CD8-positive, alpha-beta memory T cell (primary cell): ENCODE measurements around the gene FN1. TPM values are rescaled to one million over a fixed set of nuclear protein-coding genes. Genes with fewer than 3 reads are reported as not detected.

Experiments used
- CTCF ChIA-PET: fragments of 350-600 bp; sonication (Branson Sonifier 250); formaldehyde crosslinking; loops from one replicate; lab custom pipeline; 2021; ENCODE audit warnings: antibody characterized with exemption; lab: Charles Lee
- POLR2A ChIA-PET: fragments of 350-600 bp; sonication (Branson Sonifier 250); formaldehyde crosslinking; loops from one replicate; lab custom pipeline; 2021; ENCODE audit warnings: antibody characterized with exemption; lab: Charles Lee
- DNase-seq, 5 donors: peaks; one replicate each; pipeline versions ENCODE4 v3.0.0 to v3.0.0-alpha.2; 2020 to 2022; ENCODE audit warnings: mixed read lengths in 1 of 5
- H3K27ac ChIP-seq: one replicate; pipeline ENCODE4 v1.7.0; 2013; ENCODE audit warnings: low read depth, mild to moderate bottlenecking, low read length, moderate library complexity
- H3K27me3 ChIP-seq: 2 replicates; pipeline ENCODE4 v1.7.0; 2013; ENCODE audit warnings: low read length, mild to moderate bottlenecking; ENCODE audit not compliant: insufficient read depth, poor library complexity, severe bottlenecking
- H3K36me3 ChIP-seq: 2 replicates; pipeline ENCODE4 v1.7.0; 2013; ENCODE audit warnings: mild to moderate bottlenecking, low read length, moderate library complexity; ENCODE audit not compliant: insufficient read depth
- H3K4me1 ChIP-seq: 2 replicates; pipeline ENCODE4 v1.7.0; 2013; ENCODE audit warnings: mild to moderate bottlenecking, low read length, moderate library complexity; ENCODE audit not compliant: insufficient read depth
- H3K4me3 ChIP-seq: 2 replicates; pipeline ENCODE4 v1.7.0; 2013; ENCODE audit warnings: mild to moderate bottlenecking, low read length
- H3K9me3 ChIP-seq: 2 replicates; pipeline ENCODE4 v1.7.0; 2013; ENCODE audit warnings: mild to moderate bottlenecking, low read length
- H3K27ac Mint-ChIP-seq, 8 donors: one replicate each; pipeline ENCODE4 v1.8.0; 2020 to 2021; ENCODE audit warnings: mixed read lengths in 8 of 8, mild to moderate bottlenecking in 6 of 8, inconsistent platforms in 3 of 8, moderate library complexity in 3 of 8
- H3K27me3 Mint-ChIP-seq, 2 donors: one replicate each; pipeline ENCODE4 v1.8.0; 2020 to 2021; ENCODE audit warnings: mixed read lengths in 2 of 2, mild to moderate bottlenecking in 1 of 2, moderate library complexity in 1 of 2
- H3K36me3 Mint-ChIP-seq, 3 donors: one replicate each; pipeline ENCODE4 v1.8.0; 2020 to 2021; ENCODE audit warnings: mixed read lengths in 3 of 3, inconsistent platforms in 1 of 3, mild to moderate bottlenecking in 1 of 3
- H3K4me1 Mint-ChIP-seq, 3 donors: one replicate each; pipeline ENCODE4 v1.8.0; 2020 to 2021; ENCODE audit warnings: mixed read lengths in 3 of 3, inconsistent platforms in 1 of 3, mild to moderate bottlenecking in 1 of 3
- H3K4me3 Mint-ChIP-seq, 7 donors: one replicate each; pipeline ENCODE4 v1.8.0; 2020 to 2021; ENCODE audit warnings: mixed read lengths in 7 of 7, mild to moderate bottlenecking in 6 of 7, moderate library complexity in 4 of 7, inconsistent platforms in 2 of 7
- H3K9me3 Mint-ChIP-seq, 5 donors: one replicate each; pipeline ENCODE4 v1.8.0; 2020 to 2022; ENCODE audit warnings: mixed read lengths in 5 of 5, mild to moderate bottlenecking in 3 of 5, moderate library complexity in 2 of 5, inconsistent platforms in 1 of 5
- polyA plus RNA-seq: library from polyadenylated mRNA; unstranded; fragments of 300-500 nt; fragmentation: Illumina TruSeq; gene quantifications from one replicate; pipeline ENCODE4 v1.2.3, GENCODE V29; 2021
- total RNA-seq, 2 experiments: library from RNA; stranded (reverse); gene quantifications; one replicate each; pipeline ENCODE4 v1.2.3, GENCODE V29; 2021

FN1 gene
- total and polyA plus RNA-seq, 3 experiments from 2014 or later: 0.08 to 0.31 (median 0.18) TPM

DNA sequence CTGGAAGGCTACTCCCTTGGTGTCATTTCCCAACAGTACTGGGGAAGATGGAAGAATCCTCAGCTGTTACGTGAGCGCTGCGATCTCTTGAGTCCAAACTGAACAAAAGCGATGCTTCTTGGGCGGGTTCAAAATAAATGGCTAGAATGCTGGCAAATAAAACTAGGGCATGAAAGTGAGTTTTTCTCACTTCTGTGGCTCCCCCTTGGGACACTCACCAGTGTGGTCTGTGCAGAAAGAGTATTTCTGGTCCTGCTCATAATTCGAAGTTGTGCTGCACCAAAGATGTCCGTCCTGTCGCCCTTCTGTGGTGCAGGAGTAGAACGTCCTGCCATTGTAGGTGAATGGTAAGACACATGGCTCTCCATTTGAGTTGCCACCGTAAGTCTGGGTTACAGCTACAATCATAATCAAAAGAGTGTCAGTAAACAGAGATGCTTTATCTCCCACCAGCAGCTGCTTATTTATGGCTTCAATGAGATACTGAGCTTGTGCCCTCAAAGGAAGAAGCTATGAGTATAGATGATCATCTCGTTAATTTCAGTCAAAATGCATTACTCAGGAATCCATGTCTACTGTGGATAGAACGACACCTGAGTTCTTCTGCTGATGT lies 11.8 kb downstream of the FN1 start:
- no peak overlapping the region for H3K4me3 ChIP-seq
- POLR2A ChIA-PET: no interaction called here
- no peaks in the 10 kb centered on the region for H3K27me3 ChIP-seq
- Mint-ChIP-seq H3K4me3 (no peak overlapping the region), H3K9me3 (peaks cover 0 to 5% (median 0%) of the 10 kb centered on the region in 5 donors), H3K36me3 (peaks cover 0 to 3% (median 0%) of the 10 kb centered on the region in 3 donors), H3K27ac (no peak overlapping the region), H3K4me1 (no peaks in the 10 kb centered on the region), H3K27me3 (peaks cover 13 to 52% of the 10 kb centered on the region in 2 donors)
- no peaks in the 10 kb centered on the region for H3K4me1 ChIP-seq
- H3K9me3 ChIP-seq: no peaks in the 10 kb centered on the region
- H3K36me3 ChIP-seq: no peaks in the 10 kb centered on the region
- CTCF ChIA-PET: no interaction called here
- H3K27ac ChIP-seq: no peak overlapping the region
- DNase-seq: no peak

DNA sequence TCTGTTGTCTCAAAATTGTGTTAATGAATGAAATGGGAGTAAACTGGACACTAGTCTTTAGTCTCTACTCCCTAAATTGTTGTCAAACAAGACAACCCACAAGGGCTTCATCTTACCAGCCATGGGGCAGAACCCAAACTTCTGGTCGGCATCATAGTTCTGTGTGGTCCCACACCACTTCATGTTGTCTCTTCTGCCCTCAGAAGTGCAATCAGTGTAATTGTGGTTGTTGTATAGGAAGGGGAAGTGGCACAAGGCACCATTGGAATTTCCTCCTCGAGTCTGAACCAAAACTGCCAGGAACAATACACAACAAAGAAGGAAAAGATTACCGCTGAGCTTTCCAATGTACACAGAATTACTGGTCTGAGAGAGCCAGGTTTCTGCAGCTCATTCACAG lies 12.6 kb downstream of the FN1 start:
- no peak overlapping the region for H3K27ac Mint-ChIP-seq
- H3K4me1 Mint-ChIP-seq: no peaks in the 10 kb centered on the region
- H3K36me3 Mint-ChIP-seq: peaks cover 0 to 3% (median 0%) of the 10 kb centered on the region in 3 donors
- H3K4me3 Mint-ChIP-seq: no peak overlapping the region
- peaks cover 9 to 50% of the 10 kb centered on the region in 2 donors for H3K27me3 Mint-ChIP-seq
- Histone ChIP-seq H3K36me3 (no peaks in the 10 kb centered on the region), H3K4me3 (no peak overlapping the region), H3K9me3 (no peaks in the 10 kb centered on the region), H3K27me3 (no peaks in the 10 kb centered on the region), H3K4me1 (no peaks in the 10 kb centered on the region), H3K27ac (no peak overlapping the region)
- H3K9me3 Mint-ChIP-seq: peaks cover 0 to 5% (median 0%) of the 10 kb centered on the region in 5 donors
- POLR2A ChIA-PET: no interaction called here
- no peak for DNase-seq
- CTCF ChIA-PET: no interaction called here

DNA sequence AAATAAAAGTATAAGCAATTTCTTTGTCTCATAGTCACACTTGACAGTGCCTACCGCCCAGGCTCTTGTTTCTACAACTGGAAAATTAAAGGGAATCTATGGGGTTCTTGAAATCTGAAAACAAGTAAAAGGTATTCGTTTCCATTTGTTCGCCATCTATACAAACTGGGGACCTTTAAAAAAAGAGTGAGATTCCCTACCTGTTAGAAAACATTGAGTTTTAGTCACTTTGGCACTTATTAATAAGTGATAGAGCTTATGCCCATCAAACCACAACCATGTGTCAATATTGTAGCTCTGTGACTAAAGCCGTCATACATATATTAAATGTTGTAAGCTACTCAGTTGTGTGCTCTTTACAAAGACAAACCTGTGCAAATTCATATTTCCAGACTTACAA lies 13.2 kb downstream of the FN1 start:
- Mint-ChIP-seq H3K9me3 (peaks cover 0 to 5% (median 0%) of the 10 kb centered on the region in 5 donors), H3K36me3 (peaks cover 0 to 3% (median 0%) of the 10 kb centered on the region in 3 donors), H3K27ac (no peak overlapping the region), H3K27me3 (peaks cover 6 to 49% of the 10 kb centered on the region in 2 donors), H3K4me3 (no peak overlapping the region), H3K4me1 (no peaks in the 10 kb centered on the region)
- Histone ChIP-seq H3K4me3 (no peak overlapping the region), H3K9me3 (no peaks in the 10 kb centered on the region), H3K36me3 (no peaks in the 10 kb centered on the region), H3K4me1 (no peaks in the 10 kb centered on the region), H3K27ac (no peak overlapping the region), H3K27me3 (no peaks in the 10 kb centered on the region)
- no peak for DNase-seq
- CTCF ChIA-PET: no interaction called here
- POLR2A ChIA-PET: no interaction called here

DNA sequence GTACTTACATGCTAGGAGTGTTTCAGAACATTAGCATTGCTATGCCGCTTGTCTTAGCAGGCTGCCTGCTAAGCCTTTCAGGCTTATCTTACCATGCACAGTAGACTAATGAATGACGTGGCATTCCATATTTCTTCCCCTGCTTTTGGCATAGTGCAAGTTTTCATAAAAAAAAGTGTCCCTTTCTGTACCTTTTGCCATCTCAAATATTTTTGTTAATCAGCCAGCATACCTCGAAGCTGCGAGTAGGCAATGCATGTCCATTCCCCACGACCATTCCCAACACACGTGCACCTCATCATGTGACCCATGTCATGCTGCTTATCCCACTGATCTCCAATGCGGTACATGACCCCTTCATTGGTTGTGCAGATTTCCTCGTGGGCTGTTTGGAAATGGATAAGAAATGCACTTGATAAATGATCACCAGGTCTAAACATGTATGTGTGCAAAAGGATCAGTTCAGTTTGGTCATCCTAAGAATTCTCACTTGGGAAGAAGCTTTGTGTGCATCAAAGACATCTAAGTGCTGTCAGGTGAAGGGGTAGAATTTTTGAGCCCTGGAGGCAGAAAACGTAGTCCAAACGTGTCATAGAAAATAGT lies 13.9 kb downstream of the FN1 start:
- ChIA-PET POLR2A (no interaction called here), CTCF (interaction anchor here (1.0 kb wide), 1 partner anchor 11 kb away, joined by 3 read pairs; no protein-coding TSS in a partner anchor)
- Mint-ChIP-seq H3K9me3 (peaks cover 0 to 5% (median 0%) of the 10 kb centered on the region in 5 donors), H3K4me3 (no peak overlapping the region), H3K27ac (no peak overlapping the region), H3K36me3 (peaks cover 0 to 3% (median 0%) of the 10 kb centered on the region in 3 donors), H3K4me1 (no peaks in the 10 kb centered on the region), H3K27me3 (peaks cover 7 to 50% of the 10 kb centered on the region in 2 donors)
- DNase-seq: no peak
- no peaks in the 10 kb centered on the region for H3K9me3 ChIP-seq
- no peaks in the 10 kb centered on the region for H3K27me3 ChIP-seq
- H3K36me3 ChIP-seq: no peaks in the 10 kb centered on the region
- no peak overlapping the region for H3K4me3 ChIP-seq
- no peak overlapping the region for H3K27ac ChIP-seq
- H3K4me1 ChIP-seq: no peaks in the 10 kb centered on the region

DNA sequence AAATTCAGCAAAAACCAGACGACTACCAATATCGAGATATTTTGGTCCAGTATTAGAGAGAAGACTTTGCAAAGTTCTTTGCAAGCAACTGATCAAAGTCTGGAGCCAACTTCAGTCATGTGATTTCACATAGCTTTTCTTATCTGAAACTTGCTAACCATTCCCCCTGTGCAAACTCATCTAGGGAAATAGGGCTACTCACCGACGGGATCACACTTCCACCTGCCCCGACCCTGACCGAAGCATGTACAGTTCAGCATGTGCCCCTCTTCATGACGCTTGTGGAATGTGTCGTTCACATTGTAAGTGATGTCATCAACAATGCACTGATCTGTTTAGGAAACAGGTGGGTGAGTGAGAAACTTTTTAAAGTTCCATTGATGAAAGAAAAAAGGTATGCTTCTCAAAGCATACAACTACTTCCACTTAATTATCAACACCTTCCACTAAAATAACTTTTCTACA lies 15.4 kb downstream of the FN1 start:
- H3K27ac Mint-ChIP-seq: no peak overlapping the region
- CTCF ChIA-PET: no interaction called here
- Histone ChIP-seq H3K27me3 (no peaks in the 10 kb centered on the region), H3K4me3 (no peak overlapping the region), H3K4me1 (no peaks in the 10 kb centered on the region), H3K9me3 (no peaks in the 10 kb centered on the region), H3K36me3 (no peaks in the 10 kb centered on the region), H3K27ac (no peak overlapping the region)
- H3K4me1 Mint-ChIP-seq: no peaks in the 10 kb centered on the region
- peaks cover 7 to 51% of the 10 kb centered on the region in 2 donors for H3K27me3 Mint-ChIP-seq
- DNase-seq: no peak
- POLR2A ChIA-PET: no interaction called here
- peaks cover 0 to 5% (median 0%) of the 10 kb centered on the region in 5 donors for H3K9me3 Mint-ChIP-seq
- no peak overlapping the region for H3K4me3 Mint-ChIP-seq
- H3K36me3 Mint-ChIP-seq: peaks cover 0 to 3% (median 0%) of the 10 kb centered on the region in 3 donors

DNA sequence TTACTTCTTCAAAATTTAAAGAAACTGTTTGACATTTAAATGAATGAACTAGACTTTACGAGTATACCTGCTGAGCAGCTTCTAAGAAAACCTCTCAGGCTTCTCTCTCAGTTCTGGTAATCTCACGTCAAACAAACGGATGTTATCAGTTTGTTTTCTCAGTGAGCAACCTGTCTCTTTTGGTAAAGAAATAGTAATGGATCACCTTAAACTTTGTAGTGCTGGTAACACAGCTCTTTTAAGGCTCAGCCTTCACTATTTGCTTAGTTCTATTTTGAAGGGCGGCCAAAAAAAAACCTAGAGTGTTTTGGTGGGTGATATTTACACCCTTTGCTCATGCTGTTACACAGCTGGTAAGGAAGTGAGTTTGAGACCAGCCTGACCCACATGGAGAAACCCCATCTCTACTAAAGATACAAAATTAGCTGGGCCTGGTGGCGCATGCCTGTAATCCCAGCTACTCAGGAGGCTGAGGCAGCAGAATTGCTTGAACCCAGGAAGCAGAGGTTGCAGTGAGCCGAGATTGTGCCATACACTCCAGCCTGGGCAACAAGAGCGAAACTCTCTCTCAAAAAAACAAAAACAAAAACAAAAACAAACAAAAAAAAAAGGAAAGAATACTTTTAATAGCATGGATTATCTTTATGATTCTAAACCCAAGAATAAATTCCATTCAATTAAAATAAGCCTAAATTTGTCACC lies 15.9 kb downstream of the FN1 start:
- Histone ChIP-seq H3K27me3 (no peaks in the 10 kb centered on the region), H3K27ac (no peak overlapping the region), H3K9me3 (no peaks in the 10 kb centered on the region), H3K36me3 (no peaks in the 10 kb centered on the region), H3K4me1 (no peaks in the 10 kb centered on the region), H3K4me3 (no peak overlapping the region)
- Mint-ChIP-seq H3K9me3 (peaks cover 0 to 5% (median 0%) of the 10 kb centered on the region in 5 donors), H3K36me3 (peaks cover 0 to under 1% (median 0%) of the 10 kb centered on the region in 3 donors), H3K27ac (no peak overlapping the region), H3K4me1 (no peaks in the 10 kb centered on the region), H3K27me3 (peaks cover 7 to 55% of the 10 kb centered on the region in 2 donors), H3K4me3 (no peak overlapping the region)
- POLR2A ChIA-PET: no interaction called here
- DNase-seq: no peak
- CTCF ChIA-PET: no interaction called here

DNA sequence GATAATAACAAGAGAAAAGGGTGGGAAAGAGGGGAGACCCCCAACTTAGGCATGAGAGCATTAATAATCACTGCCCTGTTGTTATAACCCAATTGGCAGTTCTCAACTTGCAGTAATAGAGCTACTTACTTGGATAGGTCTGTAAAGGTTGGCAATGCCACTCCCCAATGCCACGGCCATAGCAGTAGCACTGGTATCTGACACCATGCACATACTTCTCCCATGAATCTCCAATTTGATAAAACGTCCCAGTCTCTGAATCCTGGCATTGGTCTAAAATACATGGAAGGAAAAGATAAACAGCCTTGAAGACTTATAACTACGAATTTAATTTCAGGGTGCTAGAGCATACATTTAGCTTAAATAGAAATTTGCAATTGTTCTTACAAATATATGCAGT lies 16.8 kb downstream of the FN1 start:
- Histone ChIP-seq H3K4me1 (no peaks in the 10 kb centered on the region), H3K36me3 (no peaks in the 10 kb centered on the region), H3K27ac (no peak overlapping the region), H3K27me3 (no peaks in the 10 kb centered on the region), H3K4me3 (no peak overlapping the region), H3K9me3 (no peaks in the 10 kb centered on the region)
- Mint-ChIP-seq H3K4me1 (no peaks in the 10 kb centered on the region), H3K36me3 (no peaks in the 10 kb centered on the region), H3K9me3 (peaks cover 0 to 5% (median 0%) of the 10 kb centered on the region in 5 donors), H3K4me3 (no peak overlapping the region), H3K27ac (no peak overlapping the region), H3K27me3 (peaks cover 7 to 60% of the 10 kb centered on the region in 2 donors)
- ChIA-PET POLR2A (no interaction called here), CTCF (no interaction called here)
- no peak for DNase-seq
